VCaP (cell line): ENCODE data around the gene SMIM15.

Experiments
- H3K27ac ChIP-seq: fragments of 450-650 bp; 2 replicates; pipeline ENCODE4 v1.5.1; 2017
- TF ChIP-seq, protein P1 (sequence below): fragments of 450-650 bp; conservative IDR thresholded peaks from 2 replicates; pipeline ENCODE4 v1.5.1; 2017; ENCODE audit warnings: mild to moderate bottlenecking, moderate library complexity

The SMIM15 gene

GRCh38 chr5:61159836-61160235 is 2.4 kb downstream of the SMIM15 start:
- TF ChIP-seq, protein P1, sequence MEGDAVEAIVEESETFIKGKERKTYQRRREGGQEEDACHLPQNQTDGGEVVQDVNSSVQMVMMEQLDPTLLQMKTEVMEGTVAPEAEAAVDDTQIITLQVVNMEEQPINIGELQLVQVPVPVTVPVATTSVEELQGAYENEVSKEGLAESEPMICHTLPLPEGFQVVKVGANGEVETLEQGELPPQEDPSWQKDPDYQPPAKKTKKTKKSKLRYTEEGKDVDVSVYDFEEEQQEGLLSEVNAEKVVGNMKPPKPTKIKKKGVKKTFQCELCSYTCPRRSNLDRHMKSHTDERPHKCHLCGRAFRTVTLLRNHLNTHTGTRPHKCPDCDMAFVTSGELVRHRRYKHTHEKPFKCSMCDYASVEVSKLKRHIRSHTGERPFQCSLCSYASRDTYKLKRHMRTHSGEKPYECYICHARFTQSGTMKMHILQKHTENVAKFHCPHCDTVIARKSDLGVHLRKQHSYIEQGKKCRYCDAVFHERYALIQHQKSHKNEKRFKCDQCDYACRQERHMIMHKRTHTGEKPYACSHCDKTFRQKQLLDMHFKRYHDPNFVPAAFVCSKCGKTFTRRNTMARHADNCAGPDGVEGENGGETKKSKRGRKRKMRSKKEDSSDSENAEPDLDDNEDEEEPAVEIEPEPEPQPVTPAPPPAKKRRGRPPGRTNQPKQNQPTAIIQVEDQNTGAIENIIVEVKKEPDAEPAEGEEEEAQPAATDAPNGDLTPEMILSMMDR = no peak
- H3K27ac ChIP-seq = no peak overlapping the region

GRCh38 chr5:61159070-61159469 is 3.2 kb downstream of the SMIM15 start:
- TF ChIP-seq, protein P1 = no peak
- H3K27ac ChIP-seq = no peak overlapping the region

DNA sequence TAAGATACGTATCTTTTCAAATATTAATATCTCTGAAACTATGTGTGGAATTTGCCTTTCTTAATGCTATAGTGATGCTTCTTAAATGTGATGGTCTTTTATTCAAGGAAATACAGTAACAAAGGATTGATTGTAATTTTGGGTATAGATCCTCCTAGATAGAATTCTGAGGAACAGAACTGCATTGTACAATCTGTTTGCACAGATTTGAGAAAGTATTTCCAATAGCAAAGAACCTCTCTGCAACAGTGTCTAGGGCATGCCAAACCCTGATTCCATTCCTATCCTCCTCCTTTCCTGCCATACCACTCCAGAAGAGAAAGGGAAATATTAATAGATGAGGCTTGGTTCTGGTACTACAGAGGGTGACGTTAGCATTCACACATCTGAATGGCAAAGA is 10.4 kb downstream of the SMIM15 start:
- TF ChIP-seq, protein P1 = no peak
- H3K27ac ChIP-seq = no peak overlapping the region

DNA sequence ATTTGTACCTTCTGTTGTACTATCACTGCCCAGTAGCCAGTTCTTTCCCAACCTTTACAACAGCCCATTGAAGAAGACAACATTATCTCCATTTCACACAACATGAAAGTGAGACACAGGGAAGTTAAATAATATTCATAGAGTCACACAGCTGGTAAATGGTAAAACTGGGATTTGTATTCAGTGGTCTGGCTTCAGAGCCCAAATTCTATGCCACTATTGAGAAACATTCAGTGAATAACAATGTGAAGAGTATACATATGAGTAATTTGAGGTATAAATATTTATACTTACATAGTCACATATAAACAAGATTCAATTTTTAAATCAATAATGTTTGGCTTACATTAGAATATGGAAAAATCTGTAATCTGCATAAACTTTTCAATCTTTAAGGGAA is 13.8 kb downstream of the SMIM15 start:
- H3K27ac ChIP-seq = no peak overlapping the region
- TF ChIP-seq, protein P1 = no peak

DNA sequence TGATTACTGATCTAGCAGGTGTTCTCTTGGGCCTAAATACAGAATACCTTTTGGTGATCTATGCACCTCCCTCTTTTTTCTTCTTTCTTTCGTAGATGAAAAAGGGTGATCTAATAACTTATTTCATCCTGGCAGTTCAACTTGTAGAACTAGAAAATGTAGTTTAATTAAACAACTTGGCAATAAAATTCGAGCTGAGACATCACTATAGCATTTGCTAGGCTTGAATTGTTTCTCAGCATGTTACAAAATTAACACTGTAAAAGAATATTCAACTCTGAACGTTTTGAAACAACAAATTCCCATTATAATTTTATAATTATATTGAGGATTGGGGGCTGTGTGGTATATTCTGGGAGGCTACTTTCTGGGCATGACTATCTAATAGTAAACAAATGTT is 19.5 kb downstream of the SMIM15 start:
- TF ChIP-seq, protein P1 = no peak
- H3K27ac ChIP-seq = peak overlapping the region; percentile 9; the same call in 1 of the 2 replicates

DNA sequence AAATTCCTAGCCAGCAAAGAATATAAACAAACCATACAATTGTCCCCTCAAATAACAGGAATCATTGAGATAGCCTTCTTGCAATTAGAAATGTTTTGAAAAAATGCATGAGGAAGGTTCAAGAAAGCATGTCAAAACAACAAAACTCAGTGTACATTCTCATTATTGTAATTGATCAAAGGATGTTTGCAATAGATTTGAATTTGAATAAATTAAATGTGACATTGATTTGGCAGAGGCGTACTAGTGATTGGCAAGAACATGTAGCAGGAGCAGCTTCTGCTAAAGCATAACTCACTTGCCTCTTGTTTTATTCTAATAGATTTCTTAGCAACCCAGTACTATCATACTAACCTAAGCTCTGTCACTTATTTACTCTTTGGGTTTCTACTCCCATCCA is 19.9 kb downstream of the SMIM15 start:
- TF ChIP-seq, protein P1 = no peak
- peak overlapping the region; percentile 9; the same call in 1 of the 2 replicates for H3K27ac ChIP-seq

DNA sequence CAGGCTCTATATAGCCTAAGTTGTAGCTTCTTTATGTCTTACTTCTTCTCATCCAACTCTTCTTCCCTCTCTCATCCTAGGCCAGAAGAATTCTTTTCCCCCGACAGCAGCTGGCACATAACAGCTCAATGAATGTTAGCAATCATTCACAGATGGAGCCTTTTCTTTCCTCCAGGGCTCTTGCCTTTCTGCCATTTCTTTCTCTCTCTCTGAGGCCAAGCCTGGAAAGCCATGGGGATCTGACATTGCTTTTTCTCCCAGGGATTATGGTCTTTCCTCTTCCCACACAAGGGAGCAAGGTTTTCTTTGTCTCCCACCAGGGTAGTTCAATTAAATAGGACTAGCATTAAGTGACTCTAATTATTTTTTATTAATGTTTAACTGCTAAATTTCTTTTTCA is 20.5 kb downstream of the SMIM15 start:
- TF ChIP-seq, protein P1 = no peak

DNA sequence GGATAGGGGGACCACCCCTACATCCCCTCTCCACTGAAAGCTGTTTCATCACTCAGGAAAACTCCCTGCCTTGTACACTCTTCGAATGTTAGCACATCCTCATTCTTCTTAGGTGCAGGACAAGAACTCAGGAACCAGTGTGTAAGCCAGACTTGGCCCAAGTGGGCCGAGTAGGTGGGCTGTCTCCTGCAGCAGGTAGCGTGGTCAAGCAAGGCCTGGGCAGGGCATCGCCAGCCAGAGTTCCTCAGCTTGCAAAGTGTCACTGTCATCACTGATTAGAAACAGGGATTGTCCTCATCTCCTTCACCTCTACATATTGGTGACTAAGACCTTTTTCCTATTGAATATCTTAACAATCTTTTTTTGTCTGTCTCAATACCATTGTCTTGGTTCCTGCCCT is 22.3 kb downstream of the SMIM15 start:
- TF ChIP-seq, protein P1 = no peak

More for the DNA sequence above, 20.5 kb downstream of the SMIM15 start:
- H3K27ac ChIP-seq = no peak overlapping the region

More for the DNA sequence above, 22.3 kb downstream of the SMIM15 start:
- no peak overlapping the region for H3K27ac ChIP-seq
